ENCODE results near the gene RERE.
"Not testable (repeated sequence)": the region's sequence is repeated elsewhere in the genome, so short reads cannot be mapped to it uniquely, and the experiment has no call there.

The RERE gene

GRCh38 chr1:8631163-8631562, 186.3 kb downstream of the RERE start:
- no peak for DNase-seq

- DNase-seq, result no peak
Measured at GRCh38 chr1:8629241-8630091, 188.0 kb downstream of the RERE start.

- DNase-seq, result no peak
Measured at GRCh38 chr1:8628606-8629005, 188.8 kb downstream of the RERE start.

GRCh38 chr1:8627728-8628127, 189.7 kb downstream of the RERE start:
- DNase-seq, result no peak

GRCh38 chr1:8625981-8626898, 191.2 kb downstream of the RERE start:
- no peak for DNase-seq

GRCh38 chr1:8625491-8625890, 191.9 kb downstream of the RERE start:
- no peak for DNase-seq

GRCh38 chr1:8623651-8624192, 193.7 kb downstream of the RERE start:
- DNase-seq, result not testable (repeated sequence)

GRCh38 chr1:8621785-8622348, 195.6 kb downstream of the RERE start:
- DNase-seq, result not testable (repeated sequence)

GRCh38 chr1:8621034-8621582, 196.3 kb downstream of the RERE start:
- DNase-seq, result not testable (repeated sequence)

GRCh38 chr1:8619917-8620502, 197.4 kb downstream of the RERE start:
- not testable (repeated sequence) for DNase-seq

GRCh38 chr1:8619419-8619818, 198.0 kb downstream of the RERE start:
- DNase-seq, result not testable (repeated sequence)

- not testable (repeated sequence) for DNase-seq
Measured at GRCh38 chr1:8616791-8617190, 200.6 kb downstream of the RERE start.

GRCh38 chr1:8611634-8612515, 205.6 kb downstream of the RERE start:
- not testable (repeated sequence) for DNase-seq

- DNase-seq, result no peak
Measured at GRCh38 chr1:8607906-8608305, 209.5 kb downstream of the RERE start.

GRCh38 chr1:8604041-8604945, 213.1 kb downstream of the RERE start:
- DNase-seq, result no peak

GRCh38 chr1:8603220-8603616, 214.2 kb downstream of the RERE start:
- no peak for DNase-seq

GRCh38 chr1:8602471-8603219, 214.8 kb downstream of the RERE start:
- DNase-seq, result no peak

GRCh38 chr1:8600336-8600735, 217.1 kb downstream of the RERE start:
- no peak for DNase-seq

GRCh38 chr1:8599646-8600212, 217.7 kb downstream of the RERE start:
- no peak for DNase-seq

Data from NCI-H774 (cell line).